GM18861 (cell line): Measurements from ENCODE around the gene SFXN1.

Source experiments
- ATAC-seq: cut with Tn5 transposase; IDR thresholded peaks from one replicate; pipeline ENCODE4 v1.9.1; 2021; ENCODE audit not compliant: unreplicated experiment

The SFXN1 gene

DNA sequence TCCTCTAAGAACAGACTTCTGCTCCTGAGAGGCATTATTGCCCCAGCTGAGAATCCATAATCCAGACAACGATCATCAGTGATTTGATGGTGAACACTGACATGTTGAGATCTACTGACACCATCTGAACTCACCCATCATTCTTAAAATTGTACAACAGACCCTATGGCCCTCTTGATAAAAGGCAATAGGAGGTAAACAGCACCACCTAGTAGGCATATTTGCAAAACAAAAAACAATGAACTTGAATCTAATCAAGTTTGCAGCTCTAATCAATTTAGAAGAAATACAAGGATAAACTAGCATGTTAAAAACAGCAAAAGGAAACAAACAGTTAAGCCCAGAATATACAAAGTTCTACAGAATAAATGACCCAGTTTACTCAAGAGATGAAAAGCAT, 89.6 kb downstream of the SFXN1 start:
- ATAC-seq = no peak

DNA sequence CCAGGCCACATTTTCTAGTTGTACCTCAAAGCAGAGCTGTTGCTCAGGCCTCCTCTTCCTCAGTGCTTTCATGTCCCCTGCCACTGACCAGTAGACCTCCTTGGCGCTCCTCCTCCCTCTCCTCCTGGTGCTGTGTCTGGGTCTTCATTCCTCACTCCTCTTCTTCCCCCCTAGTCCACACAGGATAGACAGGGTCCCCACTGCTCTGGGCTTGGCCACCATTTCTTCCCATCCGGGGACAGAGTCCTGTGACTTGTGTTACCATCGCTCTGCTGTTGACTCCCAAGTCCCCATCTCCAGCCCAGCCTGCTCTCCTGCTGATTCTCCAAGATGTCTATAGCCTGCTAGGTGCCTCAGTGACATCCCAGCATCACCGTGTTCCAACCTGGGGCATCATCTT, 91.3 kb downstream of the SFXN1 start:
- ATAC-seq = no peak

DNA sequence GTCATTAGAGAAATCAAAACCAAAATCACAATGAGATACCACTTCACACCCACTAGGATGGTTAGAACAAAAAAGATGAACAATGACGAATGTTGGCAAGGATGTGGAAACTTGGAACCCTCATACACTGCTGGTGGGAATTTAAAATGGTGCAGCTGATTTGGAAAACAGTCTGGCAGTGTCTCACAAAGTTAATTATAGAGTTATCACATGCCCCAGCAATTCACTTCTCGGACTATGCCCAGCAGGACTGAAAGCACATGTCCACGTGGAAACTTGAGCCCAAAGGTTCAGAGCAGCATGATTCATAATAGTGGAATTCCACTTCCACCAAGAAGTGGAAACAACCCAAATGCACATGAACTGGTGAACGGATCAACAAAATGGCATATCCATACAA, 94.5 kb downstream of the SFXN1 start:
- no peak for ATAC-seq

DNA sequence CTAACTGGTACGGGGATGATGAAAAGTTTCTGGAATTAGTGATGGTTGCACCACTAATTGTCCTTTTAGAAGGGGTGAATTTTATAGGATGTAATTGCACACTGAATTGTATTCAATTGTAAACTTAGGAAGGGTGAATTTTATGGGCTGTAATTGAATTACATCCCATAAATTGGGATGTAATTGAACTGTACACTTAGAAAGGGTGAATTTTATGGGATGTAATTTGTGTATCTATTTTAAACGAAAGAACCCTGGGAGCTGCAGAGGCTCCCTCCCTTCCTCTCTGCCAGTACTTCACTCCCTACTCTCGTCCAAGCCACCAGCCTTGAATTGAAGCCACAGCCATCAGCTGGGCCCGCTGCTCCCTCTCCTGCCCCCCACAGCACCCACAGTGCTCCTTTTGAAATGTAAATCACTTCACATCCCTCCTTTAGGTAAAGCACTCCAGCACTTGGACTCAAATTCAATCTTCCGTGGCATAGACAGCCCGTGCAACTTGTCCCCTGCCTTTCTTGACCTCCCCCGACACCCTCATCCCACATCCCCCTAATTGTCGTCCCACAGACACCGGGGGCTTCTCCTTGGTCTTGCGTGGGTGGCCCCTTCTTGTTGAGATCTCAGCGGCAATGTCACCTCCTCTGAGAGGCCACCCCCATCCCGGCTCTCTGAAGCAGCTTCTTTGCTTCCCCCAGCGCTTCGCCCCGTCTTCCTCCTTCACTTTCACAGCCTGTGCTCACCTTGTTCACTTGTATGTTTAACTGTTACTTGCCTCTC, 95.3 kb downstream of the SFXN1 start:
- ATAC-seq = no peak

DNA sequence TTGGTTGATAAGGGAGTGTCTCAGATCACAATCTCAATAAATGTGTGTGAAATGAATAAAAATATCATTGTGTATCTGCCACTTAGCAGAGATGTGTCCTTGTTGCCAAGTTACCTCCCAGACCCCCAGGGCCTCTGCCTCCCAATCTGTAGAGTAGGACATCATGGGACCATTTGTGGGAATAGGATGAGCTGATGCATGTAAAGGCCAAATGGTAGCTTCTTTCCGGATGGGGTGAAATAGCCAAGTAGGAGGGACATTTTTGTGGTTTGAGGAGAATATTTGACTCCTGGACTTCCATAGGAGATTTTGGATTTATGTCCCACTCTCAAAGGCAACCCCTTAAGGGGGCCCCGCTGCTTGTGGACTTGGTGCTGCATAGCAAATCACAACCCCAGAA, 96.9 kb downstream of the SFXN1 start:
- no peak for ATAC-seq

DNA sequence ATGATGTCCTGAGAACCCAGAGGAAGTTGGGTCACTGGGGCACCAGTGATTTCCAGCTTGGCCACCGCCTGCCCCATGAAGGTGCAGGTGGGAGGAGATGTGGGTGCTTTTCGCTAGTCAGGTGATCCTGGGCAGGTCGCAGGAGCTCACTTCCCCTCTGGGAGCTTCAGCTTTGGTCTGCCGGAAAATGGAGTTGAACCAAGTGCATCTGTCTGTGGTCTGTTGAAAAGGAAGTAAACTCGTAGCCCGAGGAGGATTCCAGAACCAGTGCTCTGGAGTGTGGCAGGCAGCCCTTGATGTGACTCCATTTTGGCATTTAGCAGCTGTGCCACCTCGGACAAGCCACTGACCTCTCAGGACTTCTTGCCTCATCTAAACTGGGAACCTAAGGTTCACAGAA, 97.7 kb downstream of the SFXN1 start:
- ATAC-seq = no peak

DNA sequence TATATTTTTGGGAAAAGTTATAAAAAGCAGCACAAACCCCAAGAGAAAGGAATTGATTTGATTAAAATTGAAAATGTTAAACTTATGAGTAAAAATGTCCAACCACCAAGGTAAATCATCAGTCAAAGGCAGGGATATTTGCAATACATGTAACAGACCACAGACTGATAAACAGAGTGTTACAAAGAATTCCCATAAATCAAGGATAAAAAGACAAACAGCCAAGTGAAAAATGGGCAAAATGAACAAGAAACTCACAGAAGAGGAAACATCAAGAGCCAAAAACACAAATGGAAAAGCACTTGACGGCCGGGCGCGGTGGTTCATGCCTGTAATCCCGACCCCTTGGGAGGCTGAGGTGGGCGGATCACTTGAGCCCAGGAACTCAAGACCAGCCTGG, 98.2 kb downstream of the SFXN1 start:
- ATAC-seq = no peak
